Thyroid gland (tissue), 4 donors: Measurements from ENCODE around the gene KCNMA1.

Source experiments
- CTCF ChIP-seq, 6 experiments: fragments of 200-600 bp in 3 of 6; fragments of 450-650 bp in 3 of 6; sonication (generic) in 3 of 6; IDR thresholded peaks; one replicate each; pipeline ENCODE4 v1.5.1; 2016 to 2019; ENCODE audit warnings: antibody characterized with exemption in 6 of 6, mild to moderate bottlenecking in 2 of 6, inconsistent platforms in 1 of 6, moderate library complexity in 1 of 6
- POLR2A ChIP-seq, 2 donors: fragments of 450-650 bp; IDR thresholded peaks; one replicate each; pipeline ENCODE4 v1.6.1; 2017; ENCODE audit warnings: antibody characterized with exemption in 2 of 2, mild to moderate bottlenecking in 2 of 2, moderate library complexity in 1 of 2

- TF ChIP-seq POLR2A (IDR thresholded peaks at IDR 0.05), result no peak
- no peak for TF ChIP-seq CTCF (IDR thresholded peaks at IDR 0.05)
These were observed 631.7 kb downstream of the KCNMA1 start for GRCh38 chr10:77005871-77006270.
